ENCODE data around the gene C17orf78.
"Not testable (repeated sequence)": the region's sequence is repeated elsewhere in the genome, so short reads cannot be mapped to it uniquely, and the experiment has no call there.

Gene C17orf78

GRCh38 chr17:37432671-37433070 lies 56.9 kb downstream of the C17orf78 start:
- H3K79me1 ChIP-seq (ENCODE audit: low read length) = no peaks in the 10 kb centered on the region
- no peak overlapping the region for H4K5ac ChIP-seq (ENCODE audit: low read length)
- H3K27me3 ChIP-seq (ENCODE audit: insufficient read depth, low read length, poor library complexity) = no peaks in the 10 kb centered on the region
- no peaks in the 10 kb centered on the region for H3K79me2 ChIP-seq (ENCODE audit: control insufficient read depth, insufficient read depth, low read length)
- peaks cover 3% of the 10 kb centered on the region for H3K36me3 ChIP-seq (ENCODE audit: control insufficient read depth, insufficient read depth, low read length)
- H4K8ac ChIP-seq (ENCODE audit: low read depth, low read length) = no peak overlapping the region
- no peak overlapping the region for H2AK5ac ChIP-seq (ENCODE audit: low read length)
- no CpG with 5 or more reads among the region's 2 CpGs for WGBS (ENCODE audit: extremely low coverage, insufficient coverage, low lambda C conversion rate)
- no peak overlapping the region for H3K4me2 ChIP-seq (ENCODE audit: low read length)
- no peak overlapping the region for H3K56ac ChIP-seq (ENCODE audit: low read length)
- no peak overlapping the region for H3K4me3 ChIP-seq (ENCODE audit: low read length)
- H3K9ac ChIP-seq (ENCODE audit: low read length) = no peak overlapping the region
- DNase-seq = no peak
- H2BK120ac ChIP-seq (ENCODE audit: low read depth, low read length) = no peak overlapping the region
- no peak overlapping the region for H2BK15ac ChIP-seq (replicated peaks; ENCODE audit: low read depth)
- no peak overlapping the region for H3K27ac ChIP-seq (ENCODE audit: low read depth, low read length)
- H3K4me1 ChIP-seq (ENCODE audit: control insufficient read depth, low read depth, low read length) = no peaks in the 10 kb centered on the region
- no peak overlapping the region for H3K4ac ChIP-seq (ENCODE audit: low read depth, low read length)
- H3K23ac ChIP-seq (ENCODE audit: low read length) = no peak overlapping the region
- H3K18ac ChIP-seq (ENCODE audit: low read length) = no peak overlapping the region
- no peak overlapping the region for H2BK5ac ChIP-seq (ENCODE audit: low read length)

- Histone ChIP-seq H2BK120ac (ENCODE audit: low read depth, low read length) (no peak overlapping the region), H3K18ac (ENCODE audit: low read length) (no peak overlapping the region), H4K8ac (ENCODE audit: low read depth, low read length) (no peak overlapping the region), H3K23ac (ENCODE audit: low read length) (no peak overlapping the region), H3K79me1 (ENCODE audit: low read length) (no peaks in the 10 kb centered on the region), H3K4me1 (ENCODE audit: control insufficient read depth, low read depth, low read length) (no peaks in the 10 kb centered on the region), H2AK5ac (ENCODE audit: low read length) (no peak overlapping the region), H3K4me3 (ENCODE audit: low read length) (no peak overlapping the region), H4K5ac (ENCODE audit: low read length) (no peak overlapping the region), H3K79me2 (ENCODE audit: control insufficient read depth, insufficient read depth, low read length) (no peaks in the 10 kb centered on the region), H2BK15ac (replicated peaks; ENCODE audit: low read depth) (no peak overlapping the region), H3K36me3 (ENCODE audit: control insufficient read depth, insufficient read depth, low read length) (peaks cover 3% of the 10 kb centered on the region), H3K4ac (ENCODE audit: low read depth, low read length) (no peak overlapping the region), H3K9ac (ENCODE audit: low read length) (no peak overlapping the region), H2BK5ac (ENCODE audit: low read length) (no peak overlapping the region), H3K27ac (ENCODE audit: low read depth, low read length) (no peak overlapping the region), H3K27me3 (ENCODE audit: insufficient read depth, low read length, poor library complexity) (no peaks in the 10 kb centered on the region), H3K4me2 (ENCODE audit: low read length) (no peak overlapping the region), H3K56ac (ENCODE audit: low read length) (no peak overlapping the region)
- WGBS (ENCODE audit: extremely low coverage, insufficient coverage, low lambda C conversion rate) = no CpG with 5 or more reads among the region's 4 CpGs
- DNase-seq = peak; percentile 17
Measured at GRCh38 chr17:37438141-37438540, 62.4 kb downstream of the C17orf78 start.

GRCh38 chr17:37440424-37440823 lies 64.6 kb downstream of the C17orf78 start:
- H3K36me3 ChIP-seq (ENCODE audit: control insufficient read depth, insufficient read depth, low read length) = peaks cover 3% of the 10 kb centered on the region

GRCh38 chr17:37441369-37442014 lies 65.7 kb downstream of the C17orf78 start:
- not testable (repeated sequence) for H2BK120ac ChIP-seq (ENCODE audit: low read depth, low read length); H2BK15ac ChIP-seq (replicated peaks; ENCODE audit: low read depth); H3K4me2 ChIP-seq (ENCODE audit: low read length); H3K4me3 ChIP-seq (ENCODE audit: low read length); H4K8ac ChIP-seq (ENCODE audit: low read depth, low read length); DNase-seq; H3K4ac ChIP-seq (ENCODE audit: low read depth, low read length); H3K4me1 ChIP-seq (ENCODE audit: control insufficient read depth, low read depth, low read length); H4K5ac ChIP-seq (ENCODE audit: low read length); H3K27me3 ChIP-seq (ENCODE audit: insufficient read depth, low read length, poor library complexity); H3K23ac ChIP-seq (ENCODE audit: low read length); H3K18ac ChIP-seq (ENCODE audit: low read length); H3K9ac ChIP-seq (ENCODE audit: low read length); H2AK5ac ChIP-seq (ENCODE audit: low read length); H3K79me1 ChIP-seq (ENCODE audit: low read length); H3K27ac ChIP-seq (ENCODE audit: low read depth, low read length); H3K79me2 ChIP-seq (ENCODE audit: control insufficient read depth, insufficient read depth, low read length); H2BK5ac ChIP-seq (ENCODE audit: low read length); H3K36me3 ChIP-seq (ENCODE audit: control insufficient read depth, insufficient read depth, low read length); H3K56ac ChIP-seq (ENCODE audit: low read length)
- WGBS (ENCODE audit: extremely low coverage, insufficient coverage, low lambda C conversion rate) = no CpG with 5 or more reads among the region's 12 CpGs

More at GRCh38 chr17:37440424-37440823, 64.6 kb downstream of the C17orf78 start:
- Histone ChIP-seq H2AK5ac (ENCODE audit: low read length) (no peak overlapping the region), H3K18ac (ENCODE audit: low read length) (no peak overlapping the region), H2BK120ac (ENCODE audit: low read depth, low read length) (no peak overlapping the region), H3K27ac (ENCODE audit: low read depth, low read length) (no peak overlapping the region), H3K4me3 (ENCODE audit: low read length) (no peak overlapping the region), H3K4ac (ENCODE audit: low read depth, low read length) (no peak overlapping the region), H4K5ac (ENCODE audit: low read length) (no peak overlapping the region), H3K9ac (ENCODE audit: low read length) (no peak overlapping the region), H3K27me3 (ENCODE audit: insufficient read depth, low read length, poor library complexity) (no peaks in the 10 kb centered on the region), H2BK15ac (replicated peaks; ENCODE audit: low read depth) (no peak overlapping the region), H3K23ac (ENCODE audit: low read length) (no peak overlapping the region), H3K79me1 (ENCODE audit: low read length) (no peaks in the 10 kb centered on the region), H3K79me2 (ENCODE audit: control insufficient read depth, insufficient read depth, low read length) (no peaks in the 10 kb centered on the region), H3K4me2 (ENCODE audit: low read length) (no peak overlapping the region), H3K56ac (ENCODE audit: low read length) (no peak overlapping the region), H4K8ac (ENCODE audit: low read depth, low read length) (no peak overlapping the region), H3K4me1 (ENCODE audit: control insufficient read depth, low read depth, low read length) (no peaks in the 10 kb centered on the region), H2BK5ac (ENCODE audit: low read length) (no peak overlapping the region)
- peak; percentile 8 for DNase-seq
- no CpG with 5 or more reads among the region's 2 CpGs for whole genome bisulfite sequencing (ENCODE audit: extremely low coverage, insufficient coverage, low lambda C conversion rate)

All from mesendoderm (in vitro differentiated cells).